SW480 (cell line): ENCODE results near the gene SLC22A9.

Experiments
- DNase-seq: peaks from one replicate; pipeline ENCODE4 v3.0.0-alpha.2; 2016; ENCODE audit warnings: low spot score

SLC22A9 gene

GRCh38 chr11:63445118-63445517 lies 75.5 kb downstream of the SLC22A9 start:
- no peak for DNase-seq

- DNase-seq: no peak
These were observed 76.1 kb downstream of the SLC22A9 start for GRCh38 chr11:63445720-63446119.

- no peak for DNase-seq
These were observed 79.1 kb downstream of the SLC22A9 start for GRCh38 chr11:63448646-63449045.

GRCh38 chr11:63459586-63459985 lies 90.0 kb downstream of the SLC22A9 start:
- DNase-seq: no peak
